K562 (cell line): ENCODE results near the gene VPS11. TPM values are rescaled to one million over a fixed set of nuclear protein-coding genes. Genes with fewer than 3 reads are reported as not detected.
A peak's percentile ranks its signal among the peaks of the same experiment; 100 is the strongest.

Source experiments
- BDP1 ChIP-seq: IDR thresholded peaks from 3 replicates; pipeline ENCODE4 v1.6.1; 2011; ENCODE audit not compliant: insufficient read length, insufficient read depth
- E2F1 ChIP-seq: sonication (generic); formaldehyde crosslinking; IDR thresholded peaks from 2 replicates; pipeline ENCODE4 v1.8.1; 2023; ENCODE audit warnings: mild to moderate bottlenecking, missing genetic modification reagents, moderate library complexity
- EWSR1 ChIP-seq: fragments of 450-650 bp; IDR thresholded peaks from 2 replicates; pipeline ENCODE4 v1.6.1; 2018; ENCODE audit warnings: borderline replicate concordance, mild to moderate bottlenecking, low read depth, moderate library complexity; ENCODE audit not compliant: partially characterized antibody
- HCFC1 ChIP-seq: IDR thresholded peaks from 2 replicates; pipeline ENCODE4 v1.6.1; 2012; ENCODE audit warnings: low read depth, low read length, improper control_type of control experiment
- HDGF ChIP-seq: fragments of 450-650 bp; IDR thresholded peaks from 2 replicates; pipeline ENCODE4 v1.6.1; 2016
- IRF2 ChIP-seq: sonication (generic); formaldehyde crosslinking; IDR thresholded peaks from 2 replicates; pipeline ENCODE4 v1.8.1; 2022; ENCODE audit warnings: mild to moderate bottlenecking, missing genetic modification reagents
- NFE2L1 ChIP-seq: fragments of 450-650 bp; IDR thresholded peaks from 2 replicates; pipeline ENCODE4 v1.6.1; 2016; ENCODE audit warnings: missing genetic modification characterization, low read depth, mild to moderate bottlenecking, missing compliant biosample characterization, moderate library complexity, borderline replicate concordance
- NR0B1 ChIP-seq: fragments of 450-650 bp; IDR thresholded peaks from one replicate; pipeline ENCODE4 v1.6.1; 2018; ENCODE audit warnings: mild to moderate bottlenecking, moderate library complexity; ENCODE audit not compliant: partially characterized antibody
- NR3C1 ChIP-seq: sonication (generic); formaldehyde crosslinking; IDR thresholded peaks from 2 replicates; pipeline ENCODE4 v1.8.1; 2022; ENCODE audit warnings: missing genetic modification reagents
- SIN3A ChIP-seq, 2 experiments: fragments of 150-350 bp in 1 of 2; IDR thresholded peaks; 2 replicates each; pipeline ENCODE4 v1.6.1; 2011 to 2016; ENCODE audit warnings: borderline replicate concordance in 2 of 2, low read depth in 2 of 2, low read length in 2 of 2, mild to moderate bottlenecking in 2 of 2, moderate library complexity in 2 of 2; ENCODE audit not compliant: control insufficient read depth in 1 of 2
- TBP ChIP-seq: optimal IDR thresholded peaks from 2 replicates; pipeline ENCODE3; 2011; ENCODE audit warnings: low read depth, low read length, improper control_type of control experiment
- TCF3 ChIP-seq: sonication (generic); formaldehyde crosslinking; IDR thresholded peaks from 2 replicates; pipeline ENCODE4 v1.4.0; 2020; ENCODE audit warnings: mild to moderate bottlenecking, missing genetic modification reagents
- TFE3 ChIP-seq: fragments of 450-650 bp; formaldehyde crosslinking; IDR thresholded peaks from 2 replicates; pipeline ENCODE4 v1.4.0; 2020; ENCODE audit warnings: mild to moderate bottlenecking, mixed read lengths
- THRB ChIP-seq: fragments of 450-650 bp; formaldehyde crosslinking; conservative IDR thresholded peaks from 2 replicates; pipeline ENCODE4 v1.4.0; 2022; ENCODE audit warnings: mild to moderate bottlenecking, missing genetic modification characterization
- TSC22D4 ChIP-seq: fragments of 450-650 bp; IDR thresholded peaks from 2 replicates; pipeline ENCODE4 v1.6.1; 2016; ENCODE audit warnings: missing genetic modification characterization, missing biosample characterization, control low read depth
- WHSC1 ChIP-seq: IDR thresholded peaks from one replicate; pipeline ENCODE4 v1.6.1; 2012; ENCODE audit warnings: low read length, control low read depth, inconsistent platforms
- ZNF124 ChIP-seq: sonication (generic); formaldehyde crosslinking; IDR thresholded peaks from 2 replicates; pipeline ENCODE4 v1.8.1; 2022; ENCODE audit warnings: missing genetic modification reagents
- ZNF561 ChIP-seq: fragments of 450-650 bp; formaldehyde crosslinking; conservative IDR thresholded peaks from 2 replicates; pipeline ENCODE4 v1.4.0; 2020; ENCODE audit warnings: mild to moderate bottlenecking, moderate library complexity
- polyA plus RNA-seq, 8 experiments: library from polyadenylated mRNA; depleted of rRNA in 4 of 8; stranded (reverse) in 5 of 8; unstranded in 3 of 8; fragments of >200 nt; fragmentation: Nextera tagmentation in 2 of 8; fragmentation: Illumina TruSeq in 1 of 8; extraction: Ambion mirVana in 2 of 8; extraction: Trizol in 1 of 8; gene quantifications; 2 replicates each; pipeline versions ENCODE4 v1.2.1 to v1.2.3, GENCODE V29; 2011 to 2014; ENCODE audit warnings: inconsistent platforms in 1 of 8, missing spikeins in 1 of 8
- total RNA-seq, 7 experiments: library from RNA; depleted of rRNA in 6 of 7; stranded (reverse); fragments of >200 nt in 6 of 7; fragmentation: Illumina TruSeq in 2 of 7; extraction: Trizol in 2 of 7; gene quantifications; 2 replicates each; pipeline versions ENCODE4 v1.2.1 to v1.2.3, GENCODE V29; 2011 to 2021; ENCODE audit warnings: low replicate concordance in 1 of 7
- TF ChIP-seq, protein P1 (sequence below): fragments of 250-450 bp; sonication (Bioruptor Pico); IDR thresholded peaks from 2 replicates; pipeline ENCODE4 v1.8.0; 2022; ENCODE audit warnings: inconsistent platforms, mild to moderate bottlenecking, moderate library complexity, borderline replicate concordance
- TF ChIP-seq, protein P2 (sequence below): fragments of 250-450 bp; sonication (Bioruptor Pico); IDR thresholded peaks from 2 replicates; pipeline ENCODE4 v1.8.0; 2022; ENCODE audit warnings: inconsistent platforms

Gene VPS11
- total and polyA plus RNA-seq, 9 of the 15 experiments (the other 6 are each of a cell fraction or from before 2014, with no cell fraction given) = 14.1 to 35.5 (median 27.5) TPM

DNA sequence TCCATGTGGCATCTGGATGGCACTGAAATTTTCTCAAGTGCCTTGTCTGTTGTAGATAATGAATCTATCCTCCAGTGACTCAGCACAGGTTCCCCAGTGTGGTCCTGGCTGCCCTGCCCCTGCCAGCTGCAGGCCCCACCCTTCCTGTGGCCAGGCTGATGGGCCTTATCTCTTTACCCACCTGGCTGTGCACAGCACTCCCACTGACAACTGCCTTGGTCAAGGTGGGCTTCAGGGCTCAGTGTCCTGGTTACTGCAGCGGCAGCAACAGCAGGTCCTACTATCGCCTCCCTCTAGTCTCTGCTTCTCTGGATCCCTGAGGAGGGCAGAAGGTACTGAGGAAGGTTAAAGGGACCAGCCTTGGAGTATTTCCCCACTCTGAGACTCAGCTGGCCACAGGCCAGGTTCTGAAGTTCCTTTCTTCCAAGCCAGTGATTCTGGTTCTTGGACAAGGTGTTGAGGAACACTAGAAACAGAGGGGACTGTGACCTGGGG, 20.2 kb downstream of the VPS11 start (continued):
- no peak for TF ChIP-seq IRF2 (CRISPR knock-in tag)
- no peak for TF ChIP-seq TBP
- no peak for TF ChIP-seq TFE3 (CRISPR knock-in tag)
- TF ChIP-seq, protein P1, sequence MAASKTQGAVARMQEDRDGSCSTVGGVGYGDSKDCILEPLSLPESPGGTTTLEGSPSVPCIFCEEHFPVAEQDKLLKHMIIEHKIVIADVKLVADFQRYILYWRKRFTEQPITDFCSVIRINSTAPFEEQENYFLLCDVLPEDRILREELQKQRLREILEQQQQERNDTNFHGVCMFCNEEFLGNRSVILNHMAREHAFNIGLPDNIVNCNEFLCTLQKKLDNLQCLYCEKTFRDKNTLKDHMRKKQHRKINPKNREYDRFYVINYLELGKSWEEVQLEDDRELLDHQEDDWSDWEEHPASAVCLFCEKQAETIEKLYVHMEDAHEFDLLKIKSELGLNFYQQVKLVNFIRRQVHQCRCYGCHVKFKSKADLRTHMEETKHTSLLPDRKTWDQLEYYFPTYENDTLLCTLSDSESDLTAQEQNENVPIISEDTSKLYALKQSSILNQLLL (CRISPR knock-in tag) = no peak
- TF ChIP-seq EWSR1 = no peak
- no peak; the same call in 1 of the 2 replicates for TF ChIP-seq NFE2L1 (tag)
- no peak for TF ChIP-seq NR3C1 (CRISPR knock-in tag)
- no peak for TF ChIP-seq E2F1 (CRISPR knock-in tag)
- TF ChIP-seq BDP1 = no peak
- no peak for TF ChIP-seq NR0B1
- TF ChIP-seq ZNF561 = no peak
- TF ChIP-seq SIN3A (IDR thresholded peaks at IDR 0.05; ENCODE audit: borderline replicate concordance in 2 of 2, control insufficient read depth in 1 of 2, low read depth in 2 of 2, low read length in 2 of 2) = peak in 1 of 2 experiments; percentile 94; a peak in 3 of 4 replicates
- no peak for TF ChIP-seq THRB (CRISPR knock-in tag)
- no peak for TF ChIP-seq TSC22D4 (tag)
- no peak for TF ChIP-seq HDGF
- TF ChIP-seq HCFC1 = no peak
- TF ChIP-seq WHSC1 = no peak
- peak; percentile 100 for TF ChIP-seq TCF3 (CRISPR knock-in tag)
- TF ChIP-seq, protein P2, sequence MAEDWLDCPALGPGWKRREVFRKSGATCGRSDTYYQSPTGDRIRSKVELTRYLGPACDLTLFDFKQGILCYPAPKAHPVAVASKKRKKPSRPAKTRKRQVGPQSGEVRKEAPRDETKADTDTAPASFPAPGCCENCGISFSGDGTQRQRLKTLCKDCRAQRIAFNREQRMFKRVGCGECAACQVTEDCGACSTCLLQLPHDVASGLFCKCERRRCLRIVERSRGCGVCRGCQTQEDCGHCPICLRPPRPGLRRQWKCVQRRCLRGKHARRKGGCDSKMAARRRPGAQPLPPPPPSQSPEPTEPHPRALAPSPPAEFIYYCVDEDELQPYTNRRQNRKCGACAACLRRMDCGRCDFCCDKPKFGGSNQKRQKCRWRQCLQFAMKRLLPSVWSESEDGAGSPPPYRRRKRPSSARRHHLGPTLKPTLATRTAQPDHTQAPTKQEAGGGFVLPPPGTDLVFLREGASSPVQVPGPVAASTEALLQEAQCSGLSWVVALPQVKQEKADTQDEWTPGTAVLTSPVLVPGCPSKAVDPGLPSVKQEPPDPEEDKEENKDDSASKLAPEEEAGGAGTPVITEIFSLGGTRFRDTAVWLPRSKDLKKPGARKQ (CRISPR knock-in tag) = no peak
- no peak for TF ChIP-seq ZNF124 (CRISPR knock-in tag)
